Activated CD4-positive, alpha-beta memory T cell treated with anti-CD3 and anti-CD28 coated beads for 36 hours (primary cell): ENCODE data around the gene MAN2B2. TPM values are rescaled to one million over a fixed set of nuclear protein-coding genes. Genes with fewer than 3 reads are reported as not detected.

Source experiments
- CTCF ChIA-PET: fragments of 350-600 bp; sonication (Branson Sonifier 250); formaldehyde crosslinking; loops from one replicate; lab custom pipeline; 2021; ENCODE audit warnings: antibody characterized with exemption, inconsistent platforms; lab: Charles Lee
- POLR2A ChIA-PET: fragments of 350-600 bp; sonication (Branson Sonifier 250); formaldehyde crosslinking; loops from one replicate; lab custom pipeline; 2021; ENCODE audit warnings: antibody characterized with exemption; lab: Charles Lee
- DNase-seq: peaks from one replicate; pipeline ENCODE4 v3.0.0-alpha.2; 2020
- H3K27ac Mint-ChIP-seq: one replicate; pipeline ENCODE4 v1.8.0; 2021; ENCODE audit warnings: mixed read lengths
- H3K27me3 Mint-ChIP-seq: one replicate; pipeline ENCODE4 v1.8.0; 2021; ENCODE audit warnings: mixed read lengths
- H3K36me3 Mint-ChIP-seq: one replicate; pipeline ENCODE4 v1.8.0; 2021; ENCODE audit warnings: mixed read lengths
- H3K4me1 Mint-ChIP-seq: one replicate; pipeline ENCODE4 v1.8.0; 2021; ENCODE audit warnings: low read depth, mixed read lengths
- H3K4me3 Mint-ChIP-seq: one replicate; pipeline ENCODE4 v1.8.0; 2021; ENCODE audit warnings: mild to moderate bottlenecking, mixed read lengths
- H3K9me3 Mint-ChIP-seq: one replicate; pipeline ENCODE4 v1.8.0; 2021; ENCODE audit warnings: mixed read lengths
- intact Hi-C: fragments of 100-400 bp; cut with micrococcal nuclease; formaldehyde crosslinking; loops from one replicate; pipeline ENCODE4 v1.15.1; 2023
- total RNA-seq, 2 experiments: library from RNA; stranded (reverse); gene quantifications; one replicate each; pipeline ENCODE4 v1.2.3, GENCODE V29; 2021

MAN2B2 gene
- total RNA-seq, 2 experiments from 2014 or later: 16.5 to 18.0 TPM

- ChIA-PET POLR2A (no interaction called here), CTCF (interaction anchor here (1.7 kb wide), 1 partner anchor 97 kb away, joined by 3 read pairs; no protein-coding TSS in a partner anchor)
- Mint-ChIP-seq H3K9me3 (peaks cover 8% of the 10 kb centered on the region), H3K4me3 (no peak overlapping the region), H3K4me1 (no peaks in the 10 kb centered on the region), H3K27ac (no peak overlapping the region), H3K36me3 (no peaks in the 10 kb centered on the region), H3K27me3 (peaks cover 39% of the 10 kb centered on the region)
- DNase-seq: peak; percentile 23
- intact Hi-C loops: loop anchor here (5.0 kb wide), 1 partner anchor 296 kb away; no protein-coding TSS in a partner anchor
These were observed 26.6 kb upstream of the MAN2B2 start for GRCh38 chr4:6548201-6548881.

GRCh38 chr4:6548882-6549230 is 26.1 kb upstream of the MAN2B2 start:
- intact Hi-C loops: loop anchor here (5.0 kb wide), 1 partner anchor 297 kb away; no protein-coding TSS in a partner anchor
- ChIA-PET CTCF (interaction anchor here (1.7 kb wide), 1 partner anchor 218 kb away, joined by 5 read pairs; no protein-coding TSS in a partner anchor), POLR2A (no interaction called here)
- Mint-ChIP-seq H3K9me3 (peaks cover 8% of the 10 kb centered on the region), H3K27me3 (peaks cover 39% of the 10 kb centered on the region), H3K27ac (no peak overlapping the region), H3K4me3 (no peak overlapping the region), H3K36me3 (no peaks in the 10 kb centered on the region), H3K4me1 (no peaks in the 10 kb centered on the region)
- DNase-seq: no peak

GRCh38 chr4:6549445-6549844 is 25.5 kb upstream of the MAN2B2 start:
- intact Hi-C loops: loop anchor here (5.0 kb wide), 1 partner anchor 297 kb away; no protein-coding TSS in a partner anchor
- POLR2A ChIA-PET: no interaction called here
- Mint-ChIP-seq H3K27ac (no peak overlapping the region), H3K27me3 (peaks cover 41% of the 10 kb centered on the region), H3K4me1 (no peaks in the 10 kb centered on the region), H3K9me3 (peaks cover 8% of the 10 kb centered on the region), H3K36me3 (no peaks in the 10 kb centered on the region), H3K4me3 (no peak overlapping the region)
- DNase-seq: no peak
- CTCF ChIA-PET: interaction anchor here (1.7 kb wide), 1 partner anchor 219 kb away, joined by 5 read pairs; no protein-coding TSS in a partner anchor

- DNase-seq: no peak
- Mint-ChIP-seq H3K4me1 (no peaks in the 10 kb centered on the region), H3K27me3 (peaks cover 39% of the 10 kb centered on the region), H3K27ac (no peak overlapping the region), H3K9me3 (peaks cover 8% of the 10 kb centered on the region), H3K4me3 (no peak overlapping the region), H3K36me3 (no peaks in the 10 kb centered on the region)
- POLR2A ChIA-PET: no interaction called here
- CTCF ChIA-PET: interaction anchor here (0.9 to 1.7 kb wide), 2 partner anchors 156 to 219 kb away, joined by 3 to 5 read pairs; no protein-coding TSS in a partner anchor
- intact Hi-C loops: loop anchor here (5.0 kb wide), 1 partner anchor 298 kb away; no protein-coding TSS in a partner anchor
These were observed 24.9 kb upstream of the MAN2B2 start for GRCh38 chr4:6549890-6550620.

- Mint-ChIP-seq H3K36me3 (no peaks in the 10 kb centered on the region), H3K27me3 (peaks cover 38% of the 10 kb centered on the region), H3K4me3 (no peak overlapping the region), H3K9me3 (peaks cover 8% of the 10 kb centered on the region), H3K4me1 (no peaks in the 10 kb centered on the region), H3K27ac (no peak overlapping the region)
- intact Hi-C loops: no loop called here
- DNase-seq: no peak
- ChIA-PET CTCF (interaction anchor here (0.9 to 1.7 kb wide), 2 partner anchors 155 to 220 kb away, joined by 3 to 5 read pairs; no protein-coding TSS in a partner anchor), POLR2A (no interaction called here)
These were observed 24.2 kb upstream of the MAN2B2 start for GRCh38 chr4:6550821-6551220.

- Mint-ChIP-seq H3K27me3 (peaks cover 40% of the 10 kb centered on the region), H3K4me1 (no peaks in the 10 kb centered on the region), H3K27ac (no peak overlapping the region), H3K4me3 (no peak overlapping the region), H3K36me3 (no peaks in the 10 kb centered on the region), H3K9me3 (peaks cover 8% of the 10 kb centered on the region)
- intact Hi-C loops: no loop called here
- ChIA-PET POLR2A (no interaction called here), CTCF (no interaction called here)
- DNase-seq: no peak
These were observed 23.3 kb upstream of the MAN2B2 start for GRCh38 chr4:6551660-6552059.

- H3K27me3 Mint-ChIP-seq: peaks cover 52% of the 10 kb centered on the region
- ChIA-PET POLR2A (no interaction called here), CTCF (no interaction called here)
- no peak overlapping the region for H3K4me3 Mint-ChIP-seq
- intact Hi-C loops: no loop called here
- H3K36me3 Mint-ChIP-seq: no peaks in the 10 kb centered on the region
- peaks cover 8% of the 10 kb centered on the region for H3K9me3 Mint-ChIP-seq
- DNase-seq: no peak
- no peaks in the 10 kb centered on the region for H3K4me1 Mint-ChIP-seq
- no peak overlapping the region for H3K27ac Mint-ChIP-seq
These were observed 19.5 kb upstream of the MAN2B2 start for GRCh38 chr4:6555519-6555918.

- Mint-ChIP-seq H3K9me3 (peaks cover 8% of the 10 kb centered on the region), H3K4me1 (no peaks in the 10 kb centered on the region), H3K36me3 (no peaks in the 10 kb centered on the region), H3K27me3 (peaks cover 58% of the 10 kb centered on the region), H3K27ac (no peak overlapping the region), H3K4me3 (no peak overlapping the region)
- ChIA-PET POLR2A (no interaction called here), CTCF (no interaction called here)
- no peak for DNase-seq
- intact Hi-C loops: no loop called here
These were observed 18.7 kb upstream of the MAN2B2 start for GRCh38 chr4:6556263-6556662.

- POLR2A ChIA-PET: no interaction called here
These were observed 17.8 kb upstream of the MAN2B2 start for GRCh38 chr4:6557185-6557584.

GRCh38 chr4:6557856-6558255 is 17.1 kb upstream of the MAN2B2 start:
- peaks cover 9% of the 10 kb centered on the region for H3K4me1 Mint-ChIP-seq
- H3K36me3 Mint-ChIP-seq: no peaks in the 10 kb centered on the region
- no peak for DNase-seq
- H3K4me3 Mint-ChIP-seq: no peak overlapping the region
- ChIA-PET CTCF (no interaction called here), POLR2A (no interaction called here)
- H3K27me3 Mint-ChIP-seq: peaks cover 67% of the 10 kb centered on the region
- H3K27ac Mint-ChIP-seq: no peak overlapping the region
- no peaks in the 10 kb centered on the region for H3K9me3 Mint-ChIP-seq
- intact Hi-C loops: no loop called here

More at GRCh38 chr4:6557185-6557584, 17.8 kb upstream of the MAN2B2 start:
- DNase-seq: no peak
- no peak overlapping the region for H3K27ac Mint-ChIP-seq
- H3K9me3 Mint-ChIP-seq: peaks cover 4% of the 10 kb centered on the region
- H3K4me3 Mint-ChIP-seq: no peak overlapping the region
- H3K27me3 Mint-ChIP-seq: peaks cover 66% of the 10 kb centered on the region
- H3K4me1 Mint-ChIP-seq: peaks cover 6% of the 10 kb centered on the region
- intact Hi-C loops: no loop called here
- no peaks in the 10 kb centered on the region for H3K36me3 Mint-ChIP-seq
- CTCF ChIA-PET: no interaction called here

GRCh38 chr4:6560416-6561172 is 14.4 kb upstream of the MAN2B2 start:
- Mint-ChIP-seq H3K4me1 (peaks cover 9% of the 10 kb centered on the region), H3K27ac (no peak overlapping the region), H3K27me3 (peaks cover 68% of the 10 kb centered on the region), H3K36me3 (no peaks in the 10 kb centered on the region), H3K4me3 (no peak overlapping the region), H3K9me3 (no peaks in the 10 kb centered on the region)
- ChIA-PET POLR2A (no interaction called here), CTCF (no interaction called here)
- intact Hi-C loops: no loop called here
- no peak for DNase-seq

- intact Hi-C loops: no loop called here
- Mint-ChIP-seq H3K4me3 (no peak overlapping the region), H3K27ac (no peak overlapping the region), H3K36me3 (no peaks in the 10 kb centered on the region), H3K9me3 (no peaks in the 10 kb centered on the region), H3K4me1 (peaks cover 9% of the 10 kb centered on the region), H3K27me3 (peaks cover 70% of the 10 kb centered on the region)
- no peak for DNase-seq
- ChIA-PET CTCF (no interaction called here), POLR2A (no interaction called here)
These were observed 13.8 kb upstream of the MAN2B2 start for GRCh38 chr4:6561173-6561516.
